Thoracic aorta (tissue), 2 donors: ENCODE measurements around the gene FOXC1. TPM values are rescaled to one million over a fixed set of nuclear protein-coding genes. Genes with fewer than 3 reads are reported as not detected.

Experiments
- ATAC-seq: fragments of 150-250 bp; one replicate; pipeline ENCODE4 v1.8.0; 2017; ENCODE audit warnings: low read depth; ENCODE audit not compliant: insufficient number of reproducible peaks, low FRiP score
- DNase-seq: peaks from one replicate; pipeline ENCODE4 v3.0.0-alpha.2; 2020; ENCODE audit warnings: low spot score
- H3K27ac ChIP-seq, 2 donors: fragments of 200-600 bp; sonication (generic); 1 replicate in 1 of 2; 2 replicates in 1 of 2; pipeline ENCODE4 v1.5.1; 2016; ENCODE audit warnings: mild to moderate bottlenecking in 2 of 2, moderate library complexity in 2 of 2
- H3K27me3 ChIP-seq: fragments of 200-600 bp; sonication (generic); replicated peaks from 2 replicates; pipeline ENCODE4 v1.6.0; 2016; ENCODE audit warnings: mild to moderate bottlenecking; ENCODE audit not compliant: insufficient read depth
- H3K36me3 ChIP-seq: fragments of 200-600 bp; sonication (generic); one replicate; pipeline ENCODE4 v1.5.1; 2016
- H3K4me1 ChIP-seq, 2 donors: fragments of 200-600 bp; sonication (generic); 1 replicate in 1 of 2; 2 replicates in 1 of 2; pipeline versions ENCODE4 v1.5.1 to v1.6.0; 2016; ENCODE audit warnings: low read depth in 2 of 2, mild to moderate bottlenecking in 1 of 2; ENCODE audit not compliant: control insufficient read depth in 1 of 2
- H3K4me3 ChIP-seq: fragments of 200-600 bp; sonication (generic); 2 replicates; pipeline ENCODE4 v1.5.1; 2016; ENCODE audit warnings: mild to moderate bottlenecking
- H3K9me3 ChIP-seq: fragments of 200-600 bp; sonication (generic); 2 replicates; pipeline ENCODE4 v1.5.1; 2016
- total RNA-seq, 2 donors: library from RNA; depleted of rRNA; stranded (reverse); fragments of >200 nt; gene quantifications; one replicate each; pipeline versions ENCODE4 v1.1.0 to v1.2.3, GENCODE V29; 2016
- TF ChIP-seq, protein P1 (sequence below): fragments of 200-600 bp; sonication (generic); IDR thresholded peaks from one replicate; pipeline ENCODE4 v1.5.1; 2019; ENCODE audit warnings: antibody characterized with exemption

FOXC1 gene
- total RNA-seq, 2 donors from 2014 or later: 103 to 109 TPM

DNA sequence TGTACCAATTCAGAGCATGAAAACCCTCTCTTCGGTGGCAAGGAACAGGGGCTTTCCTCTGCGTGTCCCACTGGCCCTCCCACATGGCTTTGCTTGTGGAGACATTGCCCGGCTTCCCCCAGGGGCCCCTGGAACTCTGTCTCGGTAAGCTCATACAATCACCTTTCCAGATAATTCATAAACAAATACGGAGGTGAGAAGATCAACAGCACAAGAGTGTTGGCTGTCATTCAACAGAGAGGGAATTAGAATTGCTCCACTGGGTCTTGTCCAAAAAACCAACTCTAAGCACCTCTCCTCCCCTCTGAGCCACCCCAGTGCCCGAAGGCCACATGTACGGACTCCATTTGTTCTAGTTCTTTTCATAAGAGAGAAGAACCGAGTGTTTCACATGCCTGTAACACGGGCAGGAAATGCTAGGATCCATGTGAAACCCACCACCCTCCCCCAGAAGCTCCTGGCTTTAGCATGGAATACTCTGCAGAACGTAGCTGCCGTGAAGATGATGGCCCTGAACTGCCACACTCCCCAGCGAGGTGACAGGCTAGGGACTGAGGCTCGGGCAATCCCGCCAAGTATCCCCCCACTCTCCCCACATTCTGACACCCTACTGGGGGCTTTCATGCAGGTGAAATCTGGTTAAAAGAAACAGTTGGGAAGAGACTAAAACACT lies 24.6 kb upstream of the FOXC1 start:
- TF ChIP-seq, protein P1, sequence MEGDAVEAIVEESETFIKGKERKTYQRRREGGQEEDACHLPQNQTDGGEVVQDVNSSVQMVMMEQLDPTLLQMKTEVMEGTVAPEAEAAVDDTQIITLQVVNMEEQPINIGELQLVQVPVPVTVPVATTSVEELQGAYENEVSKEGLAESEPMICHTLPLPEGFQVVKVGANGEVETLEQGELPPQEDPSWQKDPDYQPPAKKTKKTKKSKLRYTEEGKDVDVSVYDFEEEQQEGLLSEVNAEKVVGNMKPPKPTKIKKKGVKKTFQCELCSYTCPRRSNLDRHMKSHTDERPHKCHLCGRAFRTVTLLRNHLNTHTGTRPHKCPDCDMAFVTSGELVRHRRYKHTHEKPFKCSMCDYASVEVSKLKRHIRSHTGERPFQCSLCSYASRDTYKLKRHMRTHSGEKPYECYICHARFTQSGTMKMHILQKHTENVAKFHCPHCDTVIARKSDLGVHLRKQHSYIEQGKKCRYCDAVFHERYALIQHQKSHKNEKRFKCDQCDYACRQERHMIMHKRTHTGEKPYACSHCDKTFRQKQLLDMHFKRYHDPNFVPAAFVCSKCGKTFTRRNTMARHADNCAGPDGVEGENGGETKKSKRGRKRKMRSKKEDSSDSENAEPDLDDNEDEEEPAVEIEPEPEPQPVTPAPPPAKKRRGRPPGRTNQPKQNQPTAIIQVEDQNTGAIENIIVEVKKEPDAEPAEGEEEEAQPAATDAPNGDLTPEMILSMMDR: no peak
- no peak overlapping the region for H3K4me3 ChIP-seq
- H3K9me3 ChIP-seq: no peaks in the 10 kb centered on the region
- H3K36me3 ChIP-seq: no peaks in the 10 kb centered on the region
- no peak overlapping the region for H3K27ac ChIP-seq
- no peaks in the 10 kb centered on the region for H3K27me3 ChIP-seq
- ATAC-seq (no peak), DNase-seq (no peak)
- H3K4me1 ChIP-seq: no peaks in the 10 kb centered on the region

DNA sequence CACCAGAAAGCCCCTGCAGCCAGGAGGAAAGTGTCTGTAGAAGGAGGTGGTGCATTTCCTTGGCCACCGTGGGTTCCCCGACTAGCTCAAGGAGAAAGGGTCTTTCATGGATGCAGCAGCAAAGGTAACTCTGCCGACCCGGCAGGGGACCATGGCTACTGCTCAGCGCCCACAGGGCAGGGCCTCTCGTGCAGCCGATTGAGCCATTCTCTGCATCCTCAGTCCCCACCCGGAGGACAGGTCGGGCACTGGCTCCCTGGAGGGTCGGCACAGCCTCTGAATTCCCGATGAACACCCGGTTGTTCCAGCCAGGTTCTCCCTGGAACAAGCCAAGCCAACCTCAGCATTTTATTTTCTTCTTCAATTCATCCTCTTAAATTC lies 24.1 kb upstream of the FOXC1 start:
- H3K9me3 ChIP-seq: no peaks in the 10 kb centered on the region
- H3K36me3 ChIP-seq: no peaks in the 10 kb centered on the region
- ATAC-seq (no peak), DNase-seq (no peak)
- no peak overlapping the region for H3K4me3 ChIP-seq
- H3K4me1 ChIP-seq: no peaks in the 10 kb centered on the region
- TF ChIP-seq, protein P1: no peak
- no peak overlapping the region for H3K27ac ChIP-seq
- no peaks in the 10 kb centered on the region for H3K27me3 ChIP-seq

DNA sequence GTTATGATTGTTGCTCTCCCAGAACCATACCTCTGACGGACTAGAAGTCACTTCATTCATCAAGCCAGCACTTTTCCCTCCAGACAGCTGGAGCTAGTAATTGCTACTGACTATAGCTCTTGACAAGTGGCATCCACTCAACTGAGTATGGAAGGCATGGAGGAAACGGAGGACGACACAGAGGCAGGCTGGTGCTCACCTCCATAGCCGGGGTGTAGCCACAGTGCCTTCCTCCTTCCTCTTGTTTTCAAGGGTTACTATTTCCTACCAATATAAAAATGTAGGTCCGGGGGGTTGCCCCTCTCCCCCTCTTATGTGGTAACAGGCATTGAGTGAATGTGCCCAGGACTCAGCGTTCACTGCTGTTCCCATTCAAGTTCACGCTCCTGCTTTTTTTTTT lies 23.5 kb upstream of the FOXC1 start:
- Histone ChIP-seq H3K27ac (no peak overlapping the region), H3K27me3 (no peaks in the 10 kb centered on the region), H3K9me3 (no peaks in the 10 kb centered on the region), H3K4me1 (no peaks in the 10 kb centered on the region), H3K36me3 (no peaks in the 10 kb centered on the region), H3K4me3 (no peak overlapping the region)
- ATAC-seq (no peak), DNase-seq (no peak)
- TF ChIP-seq, protein P1: no peak

DNA sequence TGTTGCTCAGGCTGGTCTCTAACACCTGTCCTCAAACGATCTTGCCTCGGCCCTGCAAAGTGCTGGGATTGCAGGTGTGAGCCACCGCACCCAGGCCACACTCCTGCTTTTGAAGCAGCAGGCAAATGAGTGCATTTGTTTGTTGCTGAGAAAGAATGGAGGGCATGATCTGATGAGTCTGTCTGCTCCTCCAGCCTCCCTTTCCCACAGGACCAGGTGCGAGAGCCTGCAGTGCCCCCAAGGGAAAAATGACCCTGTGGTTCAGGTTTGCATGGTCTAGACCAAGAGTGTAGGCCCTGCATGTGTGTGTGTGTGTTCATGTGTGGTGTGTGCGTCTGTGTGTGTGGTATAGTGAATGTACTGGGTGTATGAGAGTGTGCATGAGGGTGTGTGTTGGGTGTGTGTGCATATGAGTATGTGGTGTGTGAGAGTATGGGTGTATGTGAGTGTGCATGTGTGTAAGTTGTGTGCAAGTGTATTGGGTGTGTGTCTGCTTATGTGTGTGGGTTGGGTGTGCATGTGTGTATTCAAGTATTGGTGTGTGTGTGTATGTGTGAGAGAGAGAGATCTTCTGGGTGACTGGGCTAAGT lies 22.8 kb upstream of the FOXC1 start:
- H3K27me3 ChIP-seq: no peaks in the 10 kb centered on the region
- H3K27ac ChIP-seq: no peak overlapping the region
- H3K36me3 ChIP-seq: no peaks in the 10 kb centered on the region
- no peak overlapping the region for H3K4me3 ChIP-seq
- TF ChIP-seq, protein P1: no peak
- H3K9me3 ChIP-seq: no peaks in the 10 kb centered on the region
- H3K4me1 ChIP-seq: no peaks in the 10 kb centered on the region
- no peak for DNase-seq
- ATAC-seq: no peak

DNA sequence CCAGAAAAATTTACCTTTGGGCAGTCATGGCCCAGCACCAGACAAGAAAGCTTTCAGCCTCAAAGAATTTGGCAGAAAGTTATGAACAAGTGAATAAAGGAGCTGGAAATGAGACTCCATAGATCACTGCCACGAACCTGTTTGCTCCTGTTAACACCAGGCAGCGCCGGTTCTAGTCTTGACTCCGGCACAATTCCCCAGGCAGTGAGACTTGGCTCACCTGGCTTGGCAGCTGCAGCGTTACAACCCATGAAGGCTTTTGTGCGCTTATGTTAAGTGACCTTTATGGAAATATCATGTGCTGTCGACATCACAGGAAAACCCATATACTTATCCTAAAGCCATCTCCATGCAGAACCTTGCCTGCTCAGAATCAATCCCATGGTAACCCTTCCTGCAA lies 22.2 kb upstream of the FOXC1 start:
- H3K9me3 ChIP-seq: no peaks in the 10 kb centered on the region
- DNase-seq: no peak
- no peak overlapping the region for H3K4me3 ChIP-seq
- no peak overlapping the region for H3K27ac ChIP-seq
- no peaks in the 10 kb centered on the region for H3K36me3 ChIP-seq
- H3K27me3 ChIP-seq: no peaks in the 10 kb centered on the region
- TF ChIP-seq, protein P1: no peak
- H3K4me1 ChIP-seq: no peaks in the 10 kb centered on the region
- ATAC-seq: no peak
